Activated CD4-positive, alpha-beta T cell treated with anti-CD3 and anti-CD28 coated beads, Interleukin-2, amount 50 U/mL, for 16 hours (primary cell): ENCODE measurements around the gene MTHFD2.

Experiments
- DNase-seq: peaks from one replicate; pipeline ENCODE4 v3.0.0-alpha.2; 2020

MTHFD2 gene

GRCh38 chr2:74232426-74232825 is 34.0 kb downstream of the MTHFD2 start:
- no peak for DNase-seq

DNA sequence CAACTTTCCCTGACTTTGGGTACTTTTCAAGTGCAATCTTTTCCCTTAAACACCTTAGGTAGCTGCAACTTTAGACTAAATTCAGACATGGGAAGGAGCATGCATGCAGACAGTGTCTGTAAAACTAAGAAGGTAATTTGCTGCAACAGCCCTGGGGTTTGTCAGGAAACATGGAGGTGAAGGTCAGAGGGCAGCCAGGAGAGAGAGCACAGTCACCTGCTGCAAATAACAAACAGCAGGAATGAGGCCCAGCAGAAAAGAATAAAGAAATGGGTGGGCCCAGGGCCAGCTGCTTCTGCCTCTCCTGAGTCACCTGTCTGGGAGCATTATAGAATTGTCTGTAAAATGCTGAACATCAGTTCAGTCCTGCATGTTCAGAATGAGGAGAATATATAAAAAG is 35.2 kb downstream of the MTHFD2 start:
- no peak for DNase-seq

GRCh38 chr2:74235041-74235440 is 36.6 kb downstream of the MTHFD2 start:
- no peak for DNase-seq

GRCh38 chr2:74238879-74239278 is 40.5 kb downstream of the MTHFD2 start:
- no peak for DNase-seq

- DNase-seq: no peak
Measured at GRCh38 chr2:74239346-74239745, 40.9 kb downstream of the MTHFD2 start.

GRCh38 chr2:74242354-74243071 is 44.1 kb downstream of the MTHFD2 start:
- DNase-seq: no peak

GRCh38 chr2:74244286-74244685 is 45.9 kb downstream of the MTHFD2 start:
- no peak for DNase-seq

GRCh38 chr2:74246496-74247195 is 48.2 kb downstream of the MTHFD2 start:
- no peak for DNase-seq

DNA sequence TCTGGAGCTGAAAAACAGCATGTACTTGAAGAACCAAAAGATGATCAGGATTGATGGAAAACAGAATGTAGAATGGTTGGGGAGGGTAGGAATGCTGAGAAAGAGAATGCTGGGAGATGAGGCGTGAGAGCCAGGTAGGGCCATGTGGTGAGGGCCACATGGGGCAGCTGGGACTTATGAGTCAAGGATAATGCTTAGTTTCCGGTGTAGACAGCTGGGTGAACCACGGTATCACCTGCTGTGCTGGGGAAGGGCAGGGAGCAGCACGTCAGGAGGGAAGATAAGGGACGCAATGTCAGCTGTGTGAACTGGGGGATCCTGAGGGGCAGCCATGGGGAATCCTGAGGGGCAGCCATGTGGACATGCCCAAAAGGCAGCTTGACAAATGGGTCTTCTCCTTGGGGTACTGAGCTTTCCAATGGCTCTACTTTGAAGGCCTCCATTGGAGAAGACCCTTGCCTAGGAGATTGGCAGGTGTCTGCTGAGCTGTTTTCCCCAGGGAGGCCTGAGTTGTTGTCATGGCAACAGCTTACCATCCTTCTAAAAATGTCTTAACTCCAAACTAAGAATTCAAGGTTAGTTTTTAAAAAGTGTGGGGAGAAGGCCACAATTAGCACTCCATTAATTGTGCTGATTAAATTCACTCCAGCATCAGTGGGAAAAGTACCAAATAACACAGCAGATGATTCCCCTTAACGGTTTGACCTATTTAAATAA is 51.1 kb downstream of the MTHFD2 start:
- DNase-seq: no peak

GRCh38 chr2:74250189-74250631 is 51.8 kb downstream of the MTHFD2 start:
- DNase-seq: peak; percentile 50

- no peak for DNase-seq
Measured at GRCh38 chr2:74252036-74252435, 53.6 kb downstream of the MTHFD2 start.

GRCh38 chr2:74252862-74253261 is 54.4 kb downstream of the MTHFD2 start:
- no peak for DNase-seq

DNA sequence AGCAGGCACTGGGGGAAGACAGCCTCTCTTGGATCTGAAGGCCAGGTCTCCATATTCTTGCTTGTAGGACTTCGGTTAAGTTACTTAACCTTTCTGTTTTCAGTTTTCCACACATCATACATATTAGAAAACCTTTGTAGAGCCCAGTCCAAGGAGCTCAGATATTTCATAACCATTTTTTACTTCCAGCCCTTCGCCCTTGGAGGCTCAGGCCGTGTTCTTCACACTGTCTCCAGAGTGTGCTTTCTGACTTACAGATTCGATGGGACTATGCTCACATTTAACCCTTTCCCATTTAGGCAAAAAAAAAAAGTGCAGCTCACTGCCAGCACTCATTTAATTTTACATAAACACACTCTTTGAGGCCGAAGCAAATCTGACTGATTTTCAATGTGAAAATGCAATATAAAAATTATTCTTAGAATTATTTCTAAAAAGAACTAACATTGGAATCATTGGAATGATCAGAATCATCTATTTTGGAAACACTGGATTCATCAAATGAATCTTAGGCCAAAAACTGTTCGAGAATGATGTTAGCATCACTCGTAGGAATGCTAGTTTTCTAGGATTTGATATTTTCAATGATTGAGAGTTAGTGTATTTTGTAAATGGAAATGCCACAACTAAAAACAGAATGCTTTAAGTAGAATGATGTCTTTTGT is 55.0 kb downstream of the MTHFD2 start:
- no peak for DNase-seq

DNA sequence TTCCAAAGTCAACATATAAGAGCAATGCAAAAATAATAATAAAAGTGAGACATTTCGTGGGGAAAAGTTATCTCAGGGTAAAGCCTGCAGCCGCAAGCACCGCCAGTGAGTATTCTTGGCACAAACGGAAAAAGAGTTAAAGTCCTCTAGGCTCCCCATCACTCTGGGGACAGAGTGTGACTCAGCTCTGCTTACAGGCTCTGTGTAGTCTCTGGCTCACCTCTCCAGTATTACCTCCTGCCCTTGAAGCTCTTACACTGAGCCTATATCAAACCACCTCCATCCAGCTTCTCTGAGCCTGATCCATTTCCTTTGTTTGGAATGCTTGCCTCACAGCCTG is 55.5 kb downstream of the MTHFD2 start:
- no peak for DNase-seq

DNA sequence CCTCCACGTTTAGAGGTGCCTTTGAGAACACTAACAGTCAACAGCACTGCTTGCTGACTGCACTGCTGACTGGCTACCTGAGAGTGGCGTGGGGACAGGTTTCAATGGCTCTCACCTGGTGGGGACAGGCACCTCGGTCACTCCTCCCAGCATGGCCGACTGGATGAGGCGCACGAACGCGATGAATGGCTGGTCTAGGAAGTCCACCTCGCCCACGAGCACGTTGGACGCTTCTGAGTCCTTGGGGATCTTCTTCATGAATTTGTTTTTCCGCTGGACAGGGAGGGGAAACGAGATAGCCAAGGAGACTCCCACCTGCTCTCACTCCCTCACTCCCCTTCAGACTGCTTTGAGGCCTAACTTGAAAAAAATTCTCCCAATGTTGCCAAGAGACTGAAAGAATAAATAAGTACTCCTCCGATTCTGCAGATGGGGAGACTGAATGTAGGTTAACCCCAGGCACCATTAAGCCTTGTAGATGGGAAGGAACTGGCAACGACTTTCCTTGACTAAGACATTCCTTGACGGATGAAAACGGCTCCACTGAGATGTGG is 57.3 kb downstream of the MTHFD2 start:
- DNase-seq: no peak

DNA sequence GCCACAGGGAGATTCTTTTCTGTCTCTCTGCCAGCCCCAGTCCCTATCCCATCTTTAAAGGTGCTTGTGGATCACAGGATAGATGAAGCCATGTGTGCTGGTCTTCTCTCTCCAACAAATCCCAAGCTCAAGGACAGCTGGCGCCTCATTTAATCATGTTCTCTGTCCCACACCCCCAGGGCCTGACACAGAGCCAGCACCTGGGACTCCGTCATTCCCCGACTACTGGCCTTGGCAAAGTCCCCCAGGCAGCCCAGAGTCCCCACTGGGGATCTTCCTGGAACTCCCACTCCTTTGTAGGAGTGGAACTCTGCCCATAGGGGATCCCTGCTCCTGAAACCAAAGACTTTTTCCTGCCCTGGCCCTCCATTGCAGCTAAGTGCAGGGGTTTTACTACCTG is 60.8 kb downstream of the MTHFD2 start:
- DNase-seq: no peak

- no peak for DNase-seq
Measured at GRCh38 chr2:74259733-74260132, 61.3 kb downstream of the MTHFD2 start.

- no peak for DNase-seq
Measured at GRCh38 chr2:74260495-74260894, 62.1 kb downstream of the MTHFD2 start.

GRCh38 chr2:74261204-74261864 is 62.9 kb downstream of the MTHFD2 start:
- DNase-seq: no peak

GRCh38 chr2:74262681-74263080 is 64.3 kb downstream of the MTHFD2 start:
- no peak for DNase-seq

DNA sequence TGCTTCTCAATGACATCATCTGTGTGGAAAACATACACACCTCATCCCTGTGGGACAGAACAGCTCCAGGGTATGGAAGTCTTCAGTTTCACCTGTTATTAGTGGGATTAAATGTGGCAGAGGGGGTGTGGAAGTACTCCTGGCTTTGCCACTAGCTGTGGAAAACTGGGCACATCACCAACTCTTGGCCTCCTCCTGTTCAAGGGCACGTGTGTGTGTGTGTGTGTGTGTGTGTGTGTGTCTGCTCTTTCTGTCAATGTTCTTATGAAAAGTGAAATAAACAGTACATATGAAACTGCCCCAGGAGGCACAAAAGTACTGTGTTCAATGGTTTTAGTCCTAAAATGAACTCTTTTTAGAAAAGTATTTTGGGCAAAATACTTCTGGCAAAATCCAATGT is 65.9 kb downstream of the MTHFD2 start:
- no peak for DNase-seq

GRCh38 chr2:74267068-74267467 is 68.7 kb downstream of the MTHFD2 start:
- DNase-seq: peak; percentile 69
